K562 (cell line): Measurements from ENCODE around the gene NAPB. TPM values are rescaled to one million over a fixed set of nuclear protein-coding genes. Genes with fewer than 3 reads are reported as not detected.

Source experiments
- CBFA2T2 ChIP-seq: fragments of 450-650 bp; conservative IDR thresholded peaks from 2 replicates; pipeline ENCODE4 v1.6.1; 2017; ENCODE audit warnings: mild to moderate bottlenecking
- SRSF3 ChIP-seq: fragments of 200-400 bp; formaldehyde crosslinking; IDR thresholded peaks from 2 replicates; pipeline ENCODE4 v1.6.1; 2016; ENCODE audit warnings: mild to moderate bottlenecking, low read length, moderate library complexity; ENCODE audit not compliant: insufficient read depth
- TCF3 ChIP-seq: sonication (generic); formaldehyde crosslinking; IDR thresholded peaks from 2 replicates; pipeline ENCODE4 v1.4.0; 2020; ENCODE audit warnings: mild to moderate bottlenecking, missing genetic modification reagents
- TEAD2 ChIP-seq: fragments of 450-650 bp; IDR thresholded peaks from 2 replicates; pipeline ENCODE4 v1.6.1; 2016; ENCODE audit warnings: missing genetic modification characterization, control low read depth, missing compliant biosample characterization
- TRIM28 ChIP-seq: fragments of 450-650 bp; IDR thresholded peaks from 2 replicates; pipeline ENCODE4 v1.6.1; 2017
- ZNF212 ChIP-seq: fragments of 450-650 bp; formaldehyde crosslinking; IDR thresholded peaks from 2 replicates; pipeline ENCODE4 v1.4.0; 2020; ENCODE audit warnings: mild to moderate bottlenecking
- ZNF407 ChIP-seq: fragments of 450-650 bp; IDR thresholded peaks from 2 replicates; pipeline ENCODE4 v1.6.1; 2016; ENCODE audit warnings: low read depth
- ZNF436 ChIP-seq: fragments of 250-450, 450-650 bp; sonication (Bioruptor Pico); formaldehyde crosslinking; IDR thresholded peaks from 2 replicates; pipeline ENCODE4 v1.7.0; 2020; ENCODE audit warnings: mild to moderate bottlenecking
- polyA plus RNA-seq, 8 experiments: library from polyadenylated mRNA; depleted of rRNA in 4 of 8; stranded (reverse) in 5 of 8; unstranded in 3 of 8; fragments of >200 nt; fragmentation: Nextera tagmentation in 2 of 8; fragmentation: Illumina TruSeq in 1 of 8; extraction: Ambion mirVana in 2 of 8; extraction: Trizol in 1 of 8; gene quantifications; 2 replicates each; pipeline versions ENCODE4 v1.2.1 to v1.2.3, GENCODE V29; 2011 to 2014; ENCODE audit warnings: inconsistent platforms in 1 of 8, missing spikeins in 1 of 8
- total RNA-seq, 7 experiments: library from RNA; depleted of rRNA in 6 of 7; stranded (reverse); fragments of >200 nt in 6 of 7; fragmentation: Illumina TruSeq in 2 of 7; extraction: Trizol in 2 of 7; gene quantifications; 2 replicates each; pipeline versions ENCODE4 v1.2.1 to v1.2.3, GENCODE V29; 2011 to 2021; ENCODE audit warnings: low replicate concordance in 1 of 7

The NAPB gene
- total and polyA plus RNA-seq, 9 of the 15 experiments (the other 6 are each of a cell fraction or from before 2014, with no cell fraction given), result 1.4 to 7.7 (median 5.2) TPM

- TF ChIP-seq ZNF212, result no peak
- no peak for TF ChIP-seq ZNF436 (CRISPR knock-in tag)
- no peak for TF ChIP-seq TCF3 (CRISPR knock-in tag)
- TF ChIP-seq CBFA2T2, result peak; percentile 83
- TF ChIP-seq ZNF407, result no peak
- no peak for TF ChIP-seq SRSF3
- no peak for TF ChIP-seq TRIM28
- TF ChIP-seq TEAD2 (tag), result no peak
Measured at GRCh38 chr20:23357767-23358562, 63.3 kb downstream of the NAPB start (continued).
